Breast epithelium (tissue), 3 donors: ENCODE results near the gene TMEM141.

Experiments used
- POLR2AphosphoS5 ChIP-seq, 3 donors: sonication (generic); formaldehyde crosslinking; IDR thresholded peaks; one replicate each; pipeline ENCODE4 v1.6.1; 2017; ENCODE audit warnings: antibody characterized with exemption in 3 of 3
- TF ChIP-seq, protein P1 (sequence below), 3 donors: fragments of 450-650 bp; IDR thresholded peaks; one replicate each; pipeline ENCODE4 v1.5.1; 2016 to 2017; ENCODE audit warnings: antibody characterized with exemption in 3 of 3, mild to moderate bottlenecking in 3 of 3, moderate library complexity in 3 of 3

- TF ChIP-seq, protein P1, sequence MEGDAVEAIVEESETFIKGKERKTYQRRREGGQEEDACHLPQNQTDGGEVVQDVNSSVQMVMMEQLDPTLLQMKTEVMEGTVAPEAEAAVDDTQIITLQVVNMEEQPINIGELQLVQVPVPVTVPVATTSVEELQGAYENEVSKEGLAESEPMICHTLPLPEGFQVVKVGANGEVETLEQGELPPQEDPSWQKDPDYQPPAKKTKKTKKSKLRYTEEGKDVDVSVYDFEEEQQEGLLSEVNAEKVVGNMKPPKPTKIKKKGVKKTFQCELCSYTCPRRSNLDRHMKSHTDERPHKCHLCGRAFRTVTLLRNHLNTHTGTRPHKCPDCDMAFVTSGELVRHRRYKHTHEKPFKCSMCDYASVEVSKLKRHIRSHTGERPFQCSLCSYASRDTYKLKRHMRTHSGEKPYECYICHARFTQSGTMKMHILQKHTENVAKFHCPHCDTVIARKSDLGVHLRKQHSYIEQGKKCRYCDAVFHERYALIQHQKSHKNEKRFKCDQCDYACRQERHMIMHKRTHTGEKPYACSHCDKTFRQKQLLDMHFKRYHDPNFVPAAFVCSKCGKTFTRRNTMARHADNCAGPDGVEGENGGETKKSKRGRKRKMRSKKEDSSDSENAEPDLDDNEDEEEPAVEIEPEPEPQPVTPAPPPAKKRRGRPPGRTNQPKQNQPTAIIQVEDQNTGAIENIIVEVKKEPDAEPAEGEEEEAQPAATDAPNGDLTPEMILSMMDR (IDR thresholded peaks at IDR 0.05) = no peak
- no peak for TF ChIP-seq POLR2AphosphoS5 (IDR thresholded peaks at IDR 0.05)
Measured at GRCh38 chr9:136806067-136806466, 14.9 kb downstream of the TMEM141 start.
